CD1c-positive myeloid dendritic cell (primary cell): ENCODE results near the gene ALKBH7.
A peak's percentile ranks its signal among the peaks of the same experiment; 100 is the strongest.

Experiments used
- DNase-seq: peaks from one replicate; pipeline ENCODE4 v3.0.0-alpha.2; 2016; ENCODE audit errors: extremely low spot score

ALKBH7 gene

DNA sequence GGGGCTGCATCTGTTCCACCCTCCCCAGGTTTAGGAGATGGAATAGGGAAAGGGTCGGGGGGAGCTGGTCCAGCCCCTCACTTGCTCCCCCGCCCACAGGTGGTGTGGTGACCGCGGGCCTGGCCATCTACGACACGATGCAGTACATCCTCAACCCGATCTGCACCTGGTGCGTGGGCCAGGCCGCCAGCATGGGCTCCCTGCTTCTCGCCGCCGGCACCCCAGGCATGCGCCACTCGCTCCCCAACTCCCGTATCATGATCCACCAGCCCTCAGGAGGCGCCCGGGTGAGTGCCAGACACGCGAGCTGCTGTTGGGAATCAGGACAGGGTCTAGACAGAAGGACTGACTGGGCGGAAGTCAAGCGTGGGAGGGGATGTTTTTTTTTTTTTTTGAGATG, 8.2 kb upstream of the ALKBH7 start:
- DNase-seq, result no peak

DNA sequence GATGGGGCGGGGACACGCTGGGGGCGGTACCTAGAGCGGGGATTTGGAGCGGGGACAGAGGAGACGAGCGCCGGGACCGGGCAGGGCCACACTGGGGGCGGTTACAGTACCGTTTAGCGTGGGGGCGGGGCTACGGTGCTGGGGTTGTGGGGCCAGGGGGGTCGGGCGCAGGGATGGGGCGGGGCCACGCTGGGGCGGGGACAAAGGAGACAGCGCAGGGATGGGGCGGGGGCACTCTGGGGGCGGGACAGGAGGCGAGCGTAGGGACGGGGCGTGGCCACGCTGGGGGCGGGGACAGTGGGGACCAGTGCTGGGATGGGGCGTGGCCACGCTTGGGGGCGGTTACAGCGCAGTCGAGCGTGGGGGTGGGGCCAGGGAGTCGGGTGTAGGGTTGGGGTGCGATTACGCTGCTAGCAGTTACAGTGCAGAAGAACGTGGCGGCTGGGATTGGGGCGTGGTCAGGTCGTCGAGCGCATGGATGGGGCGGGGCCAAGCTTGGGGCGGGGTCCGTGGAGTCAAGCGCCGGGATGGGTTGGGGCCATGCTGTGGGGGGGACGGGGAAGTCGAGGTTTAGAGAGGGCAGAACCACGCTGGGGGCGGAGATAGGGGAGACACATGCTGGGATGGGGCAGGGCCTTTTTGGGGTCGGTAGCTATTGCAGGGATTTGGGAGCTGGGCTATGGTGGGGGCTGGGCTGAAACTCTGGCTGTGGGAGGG, 660 bp downstream of the ALKBH7 start:
- DNase-seq, result peak; percentile 99

DNA sequence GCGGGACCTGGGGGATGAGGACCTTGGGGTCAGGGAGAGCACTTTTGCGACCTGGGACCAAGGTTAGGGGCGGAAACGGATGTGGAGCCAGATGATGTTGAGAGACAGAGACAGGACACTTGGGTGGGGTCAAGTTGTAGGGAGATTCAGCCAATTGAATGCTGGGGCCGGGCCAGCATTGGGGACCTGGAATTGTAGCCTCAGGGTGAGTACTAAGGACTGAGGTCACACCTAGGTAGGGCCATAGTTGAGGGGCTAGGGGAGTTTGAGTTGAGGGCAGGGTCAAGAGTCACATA, 1.2 kb downstream of the ALKBH7 start:
- no peak for DNase-seq

DNA sequence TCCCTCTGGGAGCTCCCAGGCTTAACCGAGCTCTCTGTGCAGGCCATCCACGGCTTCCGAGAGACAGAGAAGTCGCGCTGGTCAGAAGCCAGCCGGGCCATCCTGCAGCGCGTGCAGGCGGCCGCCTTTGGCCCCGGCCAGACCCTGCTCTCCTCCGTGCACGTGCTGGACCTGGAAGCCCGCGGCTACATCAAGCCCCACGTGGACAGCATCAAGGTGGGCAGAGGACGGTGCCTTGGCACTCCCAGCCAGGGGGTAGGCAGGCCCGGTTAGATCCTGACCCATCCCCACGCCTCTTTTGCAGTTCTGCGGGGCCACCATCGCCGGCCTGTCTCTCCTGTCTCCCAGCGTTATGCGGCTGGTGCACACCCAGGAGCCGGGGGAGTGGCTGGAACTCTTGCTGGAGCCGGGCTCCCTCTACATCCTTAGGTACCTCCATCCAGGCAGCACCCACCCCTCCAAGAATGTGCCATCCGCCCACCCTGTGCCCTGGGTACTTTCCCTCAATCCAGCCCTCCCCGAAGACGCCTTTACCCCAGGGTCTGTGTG, 1.6 kb downstream of the ALKBH7 start:
- DNase-seq, result no peak

DNA sequence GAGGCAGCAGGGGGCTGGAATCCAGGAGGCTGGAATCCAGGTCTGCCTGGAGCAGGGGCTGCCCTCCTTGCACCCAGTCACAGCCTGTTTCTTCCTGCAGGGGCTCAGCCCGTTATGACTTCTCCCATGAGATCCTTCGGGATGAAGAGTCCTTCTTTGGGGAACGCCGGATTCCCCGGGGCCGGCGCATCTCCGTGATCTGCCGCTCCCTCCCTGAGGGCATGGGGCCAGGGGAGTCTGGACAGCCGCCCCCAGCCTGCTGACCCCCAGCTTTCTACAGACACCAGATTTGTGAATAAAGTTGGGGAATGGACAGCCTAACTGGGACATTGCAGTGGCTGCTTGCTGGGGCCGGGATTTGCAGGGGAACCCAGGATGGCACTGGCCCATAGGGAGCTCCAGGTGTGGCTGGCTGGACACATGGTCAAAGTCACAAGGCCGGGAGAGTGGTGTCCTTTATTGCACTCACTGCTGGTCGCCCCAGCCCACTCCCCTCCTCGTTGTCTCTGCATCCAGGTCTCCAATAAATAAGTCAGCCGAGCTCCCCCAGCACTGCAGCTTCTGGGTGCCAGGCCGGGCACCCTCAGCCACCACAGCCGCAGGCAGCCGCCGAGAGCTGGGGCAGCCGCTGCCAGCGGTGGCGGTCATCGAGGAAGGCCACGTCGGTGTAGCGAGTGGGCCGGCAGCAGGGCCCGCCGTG, 2.3 kb downstream of the ALKBH7 start:
- DNase-seq, result no peak

DNA sequence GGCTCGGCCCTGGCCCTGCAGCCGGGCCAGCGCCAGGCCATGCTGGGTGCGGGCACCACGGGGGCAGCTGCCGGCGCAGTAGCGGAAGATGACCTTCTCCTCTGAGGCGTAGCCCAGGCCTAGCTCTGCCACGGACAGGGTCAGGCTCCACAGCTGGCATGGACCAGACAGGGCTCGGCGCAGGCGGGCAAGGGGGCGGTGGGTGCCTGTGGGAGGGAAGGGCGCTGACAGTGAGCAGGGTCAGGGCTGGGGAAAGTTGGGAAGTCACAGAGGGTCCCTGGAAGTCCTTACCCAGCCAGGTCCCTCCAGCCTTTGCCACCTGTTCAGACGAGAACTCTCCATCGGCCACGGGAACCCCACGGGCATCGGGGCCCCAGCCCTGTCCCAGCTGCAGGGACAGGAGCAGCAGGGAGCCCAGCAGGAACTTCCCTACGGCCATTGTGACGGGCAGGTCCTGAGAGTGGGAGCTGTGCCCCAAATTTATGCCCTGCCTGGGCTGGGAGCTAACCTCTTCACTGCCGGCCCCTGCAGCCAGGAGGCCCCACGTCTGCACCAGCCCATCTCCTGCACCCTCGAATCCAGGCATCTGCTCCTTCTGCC, 2.9 kb downstream of the ALKBH7 start, which contains the start of gene PSPN:
PSPN (minus strand) TSS at position 523 of the 600 bp plus-strand sequence; CDS start at position 439, 84 bp downstream.
- DNase-seq, result no peak

DNA sequence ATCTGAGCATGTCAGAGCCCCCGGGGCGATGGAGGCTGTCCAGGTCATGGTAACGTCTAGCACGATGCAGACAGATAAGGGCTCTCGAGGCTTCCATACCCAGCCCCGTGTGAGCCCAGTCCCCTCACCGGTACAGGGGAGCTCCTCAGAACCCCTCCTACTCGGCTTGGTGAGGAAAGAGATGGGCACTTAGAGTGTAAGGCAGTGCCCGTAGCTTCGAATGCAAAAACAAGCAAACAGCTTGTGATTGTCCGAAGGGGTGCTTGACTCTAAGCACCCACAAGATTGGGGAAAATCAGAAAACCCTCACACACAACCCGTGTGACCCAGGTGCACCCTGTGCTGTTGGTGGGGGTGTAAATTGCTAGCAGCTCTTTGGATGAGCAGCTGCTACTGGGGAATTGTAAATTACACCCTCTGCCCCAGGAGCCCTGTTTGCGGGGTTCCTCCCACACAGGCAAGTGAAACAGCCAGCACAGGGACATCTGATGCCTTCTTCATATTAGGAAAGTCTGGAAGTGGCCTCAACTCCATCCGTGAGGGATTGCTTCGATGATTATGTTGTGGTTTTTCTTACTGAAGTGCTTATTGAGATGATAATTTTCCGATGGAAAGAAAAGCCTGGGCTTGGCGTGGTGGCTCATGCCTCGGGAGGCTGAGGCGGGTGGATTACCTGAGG, 4.1 kb downstream of the ALKBH7 start:
- DNase-seq, result no peak

DNA sequence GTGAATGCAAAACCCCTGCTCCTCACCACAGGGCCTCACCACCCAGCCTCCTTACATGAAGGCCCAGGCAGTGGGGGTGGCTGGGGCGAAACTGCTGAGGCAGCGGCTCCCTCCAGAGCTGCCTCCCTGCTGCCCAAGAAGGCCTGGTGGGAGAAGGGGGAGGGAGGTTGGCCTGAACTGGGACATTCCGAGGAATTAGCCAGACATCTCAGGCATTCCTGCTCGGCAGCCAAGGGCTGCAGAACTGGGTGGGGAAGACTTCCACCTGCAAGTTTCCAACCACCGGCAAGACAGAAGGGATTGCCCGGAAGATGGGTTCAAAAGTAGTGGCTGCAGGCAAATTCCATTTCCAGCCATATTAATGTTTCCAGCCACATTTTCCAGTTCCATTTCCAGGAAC, 5.4 kb downstream of the ALKBH7 start:
- DNase-seq, result no peak

DNA sequence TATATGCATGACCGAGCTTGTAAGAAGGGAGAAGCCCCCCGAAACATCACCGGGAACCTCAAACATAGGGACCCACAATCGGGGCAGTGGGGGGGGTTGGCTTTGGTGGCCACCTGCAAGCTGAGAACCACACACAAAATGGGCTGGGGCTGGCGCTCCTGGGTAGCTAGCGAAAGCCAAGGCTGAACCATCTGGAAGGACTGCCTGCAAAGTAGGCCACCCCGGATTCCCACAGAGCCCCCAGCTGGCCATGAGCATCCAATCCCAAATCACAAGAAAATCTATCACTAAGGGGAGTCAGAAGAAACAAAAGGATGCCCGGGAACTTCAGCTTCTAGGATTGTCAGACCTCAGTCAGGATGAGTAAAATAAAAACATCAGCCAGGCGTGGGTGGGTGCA, 5.9 kb downstream of the ALKBH7 start:
- no peak for DNase-seq

DNA sequence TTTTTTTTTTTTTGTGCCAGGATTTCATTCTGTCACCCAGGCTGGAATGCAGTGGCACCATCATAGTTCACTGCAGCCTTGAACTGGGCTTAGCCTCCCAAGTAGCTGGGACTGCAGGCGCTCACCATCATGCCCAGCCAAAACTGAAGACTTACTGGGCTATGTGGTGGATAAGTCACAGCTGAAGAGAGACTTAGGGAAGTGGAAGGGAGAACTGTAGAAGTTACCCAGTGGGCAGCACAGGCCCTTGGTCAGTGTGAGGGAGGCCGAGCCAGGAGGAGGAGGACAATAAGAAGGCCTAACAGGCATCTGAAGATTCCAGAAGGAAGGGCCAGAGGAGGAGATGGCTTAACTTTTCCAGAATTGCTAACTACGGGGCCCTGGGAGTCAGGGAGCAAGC, 7.2 kb downstream of the ALKBH7 start:
- no peak for DNase-seq

DNA sequence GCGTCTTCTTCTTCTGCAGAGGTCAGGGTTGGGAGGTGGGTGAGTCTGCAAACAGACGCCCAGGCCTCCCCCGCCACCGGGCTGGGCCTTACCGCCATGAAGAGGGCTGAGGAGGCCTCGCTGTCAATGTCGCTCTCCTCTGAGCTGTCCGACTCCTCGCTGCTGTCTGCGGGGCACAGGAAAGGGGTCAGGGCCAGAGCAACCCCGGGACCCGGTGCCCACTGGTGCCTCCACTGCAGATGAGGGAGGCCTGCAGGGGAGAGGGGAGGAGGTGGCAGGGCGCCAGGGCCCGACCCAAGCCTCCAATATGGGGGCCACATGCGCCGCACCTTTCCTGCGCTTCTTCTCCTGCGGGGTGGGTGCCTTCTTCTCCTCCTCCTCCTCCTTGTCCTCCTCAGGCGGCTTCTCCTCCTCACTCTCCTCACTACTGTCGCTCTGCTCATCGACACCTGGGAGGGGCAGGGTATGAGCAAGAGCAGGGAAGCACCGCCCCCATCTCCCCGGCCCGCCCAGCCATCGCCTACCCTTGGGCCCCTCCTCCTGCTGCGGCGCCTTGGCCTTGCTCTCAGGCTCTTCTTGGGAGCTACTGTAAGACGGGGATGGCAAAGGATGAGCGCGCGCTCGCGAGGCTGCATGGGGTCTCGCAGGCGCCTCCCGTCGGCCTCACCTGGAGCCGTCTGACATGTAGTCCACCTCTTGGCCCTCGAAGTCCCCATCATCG, 8.6 kb downstream of the ALKBH7 start:
- DNase-seq, result no peak

DNA sequence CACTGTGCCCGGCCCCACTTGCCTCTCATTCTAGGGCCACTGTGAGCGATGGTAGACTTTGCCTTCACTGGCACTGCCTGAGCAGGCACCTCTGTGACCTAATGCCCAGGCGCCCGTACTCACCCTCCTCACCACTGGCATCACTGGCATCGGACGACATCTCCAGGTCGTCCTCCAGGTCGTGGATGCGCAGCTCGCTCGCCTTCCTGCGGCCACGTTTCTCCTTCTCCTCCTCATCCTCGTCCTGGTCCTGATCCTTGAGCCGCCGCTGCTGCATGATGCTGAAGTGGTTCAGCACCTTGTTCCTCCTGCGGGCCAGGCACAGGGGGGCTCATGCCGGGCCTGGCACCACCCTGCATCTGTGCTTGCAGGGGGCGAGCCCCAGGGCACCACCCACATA, 10.6 kb downstream of the ALKBH7 start:
- DNase-seq, result no peak

DNA sequence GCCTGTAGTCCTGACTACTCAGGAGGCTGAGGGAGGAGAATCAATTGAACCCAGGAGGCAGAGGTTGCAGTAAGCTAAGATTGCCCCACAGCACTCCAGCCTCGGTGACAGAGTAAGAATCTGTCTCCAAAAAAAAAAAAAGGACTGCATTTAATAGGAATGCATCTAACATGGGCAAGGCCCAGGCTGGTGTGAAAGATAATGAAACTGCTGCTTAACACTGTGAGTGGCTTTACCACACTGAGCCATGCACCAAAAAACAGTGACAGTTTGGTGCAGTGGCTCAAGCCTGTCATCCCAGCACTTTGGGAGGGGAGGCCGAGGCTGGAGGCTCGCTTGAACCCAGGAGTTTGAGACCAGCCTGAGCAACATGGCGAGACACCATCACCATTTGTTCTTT, 11.8 kb downstream of the ALKBH7 start:
- no peak for DNase-seq

DNA sequence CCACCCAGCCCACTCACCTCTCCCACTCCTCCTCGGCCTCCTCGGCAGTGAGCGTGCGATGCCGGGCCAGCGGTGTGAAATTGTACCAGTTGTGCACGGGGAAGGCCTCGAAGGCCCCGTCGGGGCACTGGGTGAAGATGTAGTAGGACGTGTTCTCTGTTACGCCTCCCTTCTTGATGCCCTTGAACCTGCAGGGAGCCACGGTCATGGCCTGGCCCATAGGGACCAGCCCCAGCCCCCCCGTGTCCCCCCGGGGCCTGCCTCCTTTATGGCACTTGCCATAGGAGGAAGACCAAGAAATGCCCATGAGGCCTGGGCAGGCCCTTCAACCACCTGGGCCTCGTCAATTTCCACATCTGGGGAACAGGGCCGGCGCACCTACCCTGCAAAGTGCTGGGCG, 14.8 kb downstream of the ALKBH7 start:
- no peak for DNase-seq

DNA sequence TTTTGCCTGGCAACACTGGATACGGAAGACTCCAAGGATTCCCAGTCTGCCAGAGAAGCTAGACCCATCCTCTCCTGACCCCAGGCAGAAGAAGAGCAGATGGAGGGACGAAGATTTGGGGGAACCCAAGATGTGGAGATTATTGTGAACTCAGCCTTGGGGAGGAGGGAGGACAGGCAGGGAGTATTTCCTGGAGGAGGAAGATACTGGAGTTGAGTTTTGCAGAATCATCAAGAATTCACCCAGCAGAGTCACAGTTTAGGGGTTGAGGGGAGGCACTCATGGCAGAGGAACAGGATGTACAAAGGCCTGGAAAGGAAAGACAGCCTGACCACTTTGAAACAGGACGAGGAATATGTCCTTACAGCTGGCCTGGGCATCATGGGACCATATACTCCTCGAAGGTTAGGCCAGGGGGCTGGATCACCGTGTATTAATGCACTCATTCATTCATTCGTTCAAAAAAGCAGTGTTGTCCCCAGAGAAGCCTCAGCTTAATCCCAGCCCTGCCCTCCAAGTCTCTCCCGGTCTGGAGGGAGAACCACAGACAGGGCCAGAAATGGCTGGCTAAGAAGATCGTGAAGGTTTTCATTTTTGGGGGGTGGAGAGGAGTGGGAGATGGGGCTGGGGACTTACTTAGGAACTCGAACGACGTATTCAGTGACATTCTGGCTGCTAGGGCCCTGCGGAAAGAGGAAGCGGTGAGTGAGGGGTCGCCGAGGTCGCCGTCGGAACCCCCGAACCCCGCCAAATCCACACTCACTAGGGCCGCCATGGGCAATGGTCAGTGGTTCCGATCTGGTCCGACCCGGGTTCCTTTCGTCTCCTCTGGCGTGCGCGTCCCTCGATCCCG, 19.9 kb downstream of the ALKBH7 start:
- peak; percentile 7 for DNase-seq

DNA sequence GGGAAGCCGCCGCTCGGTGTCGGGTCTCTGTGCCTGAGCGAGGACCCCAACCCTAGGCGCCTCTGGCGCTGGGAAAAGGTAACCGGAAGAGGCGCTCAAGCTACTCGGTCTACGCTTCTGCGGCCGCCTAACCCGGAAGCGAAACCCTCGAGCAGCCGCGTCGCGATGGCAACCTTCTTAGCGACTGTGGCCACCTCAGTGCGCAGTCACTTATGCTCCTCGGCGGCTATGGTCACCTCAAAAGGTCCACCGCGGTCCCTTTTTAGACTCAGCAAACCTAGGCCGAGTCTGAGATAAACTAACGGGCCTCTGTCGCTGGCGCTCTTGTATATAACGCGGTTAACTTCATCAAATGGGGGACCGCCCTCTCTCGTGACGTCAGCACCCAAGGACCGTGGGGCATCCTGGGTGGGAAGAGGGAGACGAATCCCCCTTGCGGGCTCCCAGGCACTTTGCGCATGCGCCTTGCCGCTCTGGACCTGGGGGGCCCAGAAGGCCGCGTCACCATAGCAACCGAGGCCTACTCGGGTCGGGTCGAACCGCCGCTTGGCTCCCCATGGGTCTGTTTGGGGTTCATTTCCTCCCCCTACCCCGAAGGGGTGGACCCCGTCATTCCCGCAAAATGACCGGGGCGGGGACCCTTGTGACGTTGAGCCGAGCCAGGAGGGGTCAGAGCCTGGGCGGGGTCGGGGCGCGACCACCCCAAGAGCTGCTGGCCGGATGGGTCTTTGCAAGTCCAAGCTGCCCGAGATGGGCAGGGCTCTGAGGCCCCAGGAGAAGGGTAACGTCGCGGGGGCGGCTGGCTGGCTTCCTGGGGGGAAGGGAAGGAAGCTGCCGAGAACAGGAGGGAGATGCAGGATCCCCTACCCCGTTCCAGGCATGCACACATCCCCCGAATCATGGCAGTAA, 20.7 kb downstream of the ALKBH7 start, which contains the start of gene GTF2F1:
GTF2F1 (minus strand) TSS at position 91 of the 909 bp plus-strand sequence. CDS start 169 bp downstream, outside the sequence.
- peak; percentile 94 for DNase-seq

DNA sequence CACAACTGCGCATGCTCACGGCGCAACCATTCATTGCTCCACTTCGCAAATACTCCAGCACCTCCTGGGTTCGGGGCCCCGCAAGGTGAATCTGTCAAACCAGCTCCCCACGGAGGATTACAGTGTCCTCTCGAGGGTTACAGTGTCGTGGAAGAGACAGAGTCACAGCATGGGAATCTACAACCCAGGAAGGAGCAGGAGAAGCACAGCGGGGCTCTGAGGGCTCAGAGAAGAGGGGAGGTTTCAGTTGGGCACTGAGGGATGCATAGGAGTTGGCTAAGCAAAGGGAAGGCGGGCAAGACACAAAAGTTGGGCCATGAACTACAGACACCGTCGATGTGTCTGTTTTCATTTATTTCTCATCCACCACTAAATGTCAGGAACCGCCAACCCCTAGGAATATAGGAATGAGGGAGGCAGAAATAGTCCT, 21.4 kb downstream of the ALKBH7 start:
- DNase-seq, result no peak

DNA sequence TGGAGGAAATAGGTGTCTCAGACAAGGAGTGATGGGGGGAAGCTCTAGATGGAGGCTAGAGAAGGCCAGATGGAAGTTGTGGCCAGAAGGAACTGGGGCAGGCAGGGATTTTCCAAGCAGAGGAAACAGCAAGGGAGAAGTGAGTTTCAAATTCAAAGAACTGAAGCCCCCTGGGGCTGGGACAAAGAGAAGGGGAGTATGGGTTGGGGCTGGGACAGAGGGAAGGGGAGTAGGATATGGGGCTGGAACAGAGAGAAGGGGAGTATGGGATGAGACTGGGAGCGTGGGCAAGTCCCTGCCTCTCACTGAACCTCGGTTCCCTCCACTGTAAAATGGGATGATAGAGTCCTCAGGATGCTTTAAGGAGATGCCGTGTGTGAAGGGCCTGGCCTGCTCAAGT, 22.2 kb downstream of the ALKBH7 start:
- DNase-seq, result no peak

DNA sequence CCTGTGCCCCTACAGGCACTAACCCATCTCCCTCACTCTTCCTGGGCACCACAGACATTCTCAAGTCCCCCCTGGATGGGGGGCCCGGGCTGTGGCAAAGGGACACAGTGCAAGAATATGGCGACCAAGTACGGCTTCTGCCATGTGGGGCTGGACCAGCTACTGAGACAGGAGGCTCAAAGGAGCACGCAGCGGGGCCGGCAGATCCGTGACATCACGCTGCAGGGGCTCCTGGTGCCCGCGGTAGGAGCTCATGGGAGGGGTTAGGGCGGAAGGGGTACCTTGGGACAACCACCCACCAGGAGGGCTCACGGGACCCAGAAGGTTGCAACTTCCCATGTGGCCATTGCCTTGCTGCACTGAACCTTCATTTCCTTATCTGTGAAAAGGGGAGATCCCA, 23.7 kb downstream of the ALKBH7 start:
- no peak for DNase-seq
